ENCODE results near the gene LRRC2. TPM values are rescaled to one million over a fixed set of nuclear protein-coding genes. Genes with fewer than 3 reads are reported as not detected.

Gene LRRC2
- total RNA-seq, 1 experiment from 2014 or later = not detected

DNA sequence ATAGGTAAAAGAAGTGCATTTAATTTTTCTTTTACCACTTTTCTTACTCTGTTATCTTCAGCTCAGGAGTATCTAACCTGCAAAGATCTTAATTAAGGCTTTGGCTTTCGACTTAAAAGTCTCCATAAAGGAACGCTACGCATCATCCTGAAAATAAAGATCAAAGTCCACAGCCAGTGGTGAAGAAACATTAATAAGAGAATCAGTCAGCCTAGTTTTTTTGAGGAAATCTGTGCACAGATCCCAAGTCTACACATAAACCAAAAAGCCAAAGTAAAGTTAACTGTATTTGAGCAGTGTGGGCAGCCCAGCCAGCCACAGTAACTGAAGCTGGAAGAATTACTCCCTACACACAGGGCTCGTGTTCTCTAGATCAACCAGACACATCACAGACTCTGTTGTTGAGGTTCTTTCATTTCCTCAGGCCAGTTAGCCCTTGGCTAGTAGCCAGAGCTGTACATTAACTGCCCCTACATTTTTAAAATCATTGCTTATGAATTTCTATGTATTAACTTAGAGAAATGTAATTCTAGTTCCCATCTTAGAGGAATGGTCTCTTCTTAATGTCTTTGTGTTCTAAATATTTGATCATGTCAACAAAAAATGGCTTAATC is 6.9 kb downstream of the LRRC2 start:
- TF ChIP-seq SIN3A (IDR thresholded peaks at IDR 0.05; ENCODE audit: borderline replicate concordance, insufficient read depth, low read depth, low read length) (no peak), POLR2AphosphoS5 (IDR thresholded peaks at IDR 0.05; ENCODE audit: low read depth, low read length) (no peak), TCF7L2 (IDR thresholded peaks at IDR 0.05; ENCODE audit: low read depth, low read length) (no peak), REST (IDR thresholded peaks at IDR 0.05; ENCODE audit: insufficient read depth in 1 of 2, low read depth in 2 of 2, low read length in 1 of 2) (no peak)
- TF ChIP-seq, protein P1, sequence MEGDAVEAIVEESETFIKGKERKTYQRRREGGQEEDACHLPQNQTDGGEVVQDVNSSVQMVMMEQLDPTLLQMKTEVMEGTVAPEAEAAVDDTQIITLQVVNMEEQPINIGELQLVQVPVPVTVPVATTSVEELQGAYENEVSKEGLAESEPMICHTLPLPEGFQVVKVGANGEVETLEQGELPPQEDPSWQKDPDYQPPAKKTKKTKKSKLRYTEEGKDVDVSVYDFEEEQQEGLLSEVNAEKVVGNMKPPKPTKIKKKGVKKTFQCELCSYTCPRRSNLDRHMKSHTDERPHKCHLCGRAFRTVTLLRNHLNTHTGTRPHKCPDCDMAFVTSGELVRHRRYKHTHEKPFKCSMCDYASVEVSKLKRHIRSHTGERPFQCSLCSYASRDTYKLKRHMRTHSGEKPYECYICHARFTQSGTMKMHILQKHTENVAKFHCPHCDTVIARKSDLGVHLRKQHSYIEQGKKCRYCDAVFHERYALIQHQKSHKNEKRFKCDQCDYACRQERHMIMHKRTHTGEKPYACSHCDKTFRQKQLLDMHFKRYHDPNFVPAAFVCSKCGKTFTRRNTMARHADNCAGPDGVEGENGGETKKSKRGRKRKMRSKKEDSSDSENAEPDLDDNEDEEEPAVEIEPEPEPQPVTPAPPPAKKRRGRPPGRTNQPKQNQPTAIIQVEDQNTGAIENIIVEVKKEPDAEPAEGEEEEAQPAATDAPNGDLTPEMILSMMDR (IDR thresholded peaks at IDR 0.05) = no peak
- Histone ChIP-seq H3K4me1 (ENCODE audit: control insufficient read depth, insufficient read depth, low read length) (no peaks in the 10 kb centered on the region; the same call in 1 of the 2 replicates), H3K27ac (ENCODE audit: low read length) (no peak overlapping the region), H3K4me3 (ENCODE audit: low read depth in 2 of 2, low read length in 2 of 2) (peak overlapping the region; percentile 57 to 74; a peak in 3 of 4 replicates), H3K36me3 (ENCODE audit: control insufficient read depth, insufficient read depth, low read length) (no peaks in the 10 kb centered on the region), H3K9me3 (ENCODE audit: control insufficient read depth, insufficient read depth, low read depth, low read length) (no peaks in the 10 kb centered on the region), H3K27me3 (ENCODE audit: control insufficient read depth, insufficient read depth, low read length) (no peaks in the 10 kb centered on the region; the same call in 1 of the 2 replicates)
- no TSS peak for BruUV-seq (replicated peaks)
- DNase-seq (ENCODE audit: low read depth, low spot score) (no peak), ATAC-seq (no peak)
- ChIA-PET CTCF (interaction anchor here (1.4 kb wide), 1 partner anchor 71 kb away, joined by 6 read pairs; no protein-coding TSS in a partner anchor), POLR2A (no interaction called here)
- intact Hi-C loops (cut with micrococcal nuclease; ENCODE audit: unreplicated experiment) (loop anchor here (2.0 kb wide), 1 partner anchor 70 kb away; no protein-coding TSS in a partner anchor), in situ Hi-C loops (cut with HindIII; ENCODE audit: low pct_unique_long_range_greater_than_20kb, low sequenced_read_pairs) (no loop called here)

GRCh38 chr3:46558184-46559043 is 7.7 kb downstream of the LRRC2 start:
- in situ Hi-C loops (cut with HindIII; ENCODE audit: low pct_unique_long_range_greater_than_20kb, low sequenced_read_pairs) = no loop called here
- DNase-seq (ENCODE audit: low read depth, low spot score) (peak; percentile 71), ATAC-seq (peak; percentile 100)
- no TSS peak for BruUV-seq (replicated peaks)
- Histone ChIP-seq H3K36me3 (ENCODE audit: control insufficient read depth, insufficient read depth, low read length) (no peaks in the 10 kb centered on the region), H3K27me3 (ENCODE audit: control insufficient read depth, insufficient read depth, low read length) (no peaks in the 10 kb centered on the region; the same call in 1 of the 2 replicates), H3K4me3 (ENCODE audit: low read depth in 2 of 2, low read length in 2 of 2) (peak overlapping the region; percentile 57 to 74), H3K9me3 (ENCODE audit: control insufficient read depth, insufficient read depth, low read depth, low read length) (no peaks in the 10 kb centered on the region), H3K27ac (ENCODE audit: low read length) (peak overlapping the region; percentile 71; the same call in 1 of the 2 replicates), H3K4me1 (ENCODE audit: control insufficient read depth, insufficient read depth, low read length) (no peaks in the 10 kb centered on the region; the same call in 1 of the 2 replicates)
- CTCF ChIA-PET = interaction anchor here (1.4 to 2.0 kb wide), 2 partner anchors 69 to 72 kb away, joined by 6 to 21 read pairs; no protein-coding TSS in a partner anchor
- POLR2A ChIA-PET = interaction anchor here (0.5 kb wide), 1 partner anchor 8 kb away, joined by 4 read pairs; no protein-coding TSS in a partner anchor
- TF ChIP-seq, protein P1 (IDR thresholded peaks at IDR 0.05) = peak; percentile 80
- TF ChIP-seq REST (IDR thresholded peaks at IDR 0.05; ENCODE audit: insufficient read depth in 1 of 2, low read depth in 2 of 2, low read length in 1 of 2) = no peak
- intact Hi-C loops (cut with micrococcal nuclease; ENCODE audit: unreplicated experiment) = loop anchor here (2.0 kb wide), 1 partner anchor 70 kb away; no protein-coding TSS in a partner anchor

Data from Panc1 (cell line).